NCI-H1436 (cell line): ENCODE results near the gene ECSCR.
A peak's percentile ranks its signal among the peaks of the same experiment; 100 is the strongest.
"Not testable (repeated sequence)": the region's sequence is repeated elsewhere in the genome, so short reads cannot be mapped to it uniquely, and the experiment has no call there.

Experiments
- DNase-seq: peaks from one replicate; lab custom pipeline; 2025; lab: John Stamatoyannopoulos, UW

The ECSCR gene

DNA sequence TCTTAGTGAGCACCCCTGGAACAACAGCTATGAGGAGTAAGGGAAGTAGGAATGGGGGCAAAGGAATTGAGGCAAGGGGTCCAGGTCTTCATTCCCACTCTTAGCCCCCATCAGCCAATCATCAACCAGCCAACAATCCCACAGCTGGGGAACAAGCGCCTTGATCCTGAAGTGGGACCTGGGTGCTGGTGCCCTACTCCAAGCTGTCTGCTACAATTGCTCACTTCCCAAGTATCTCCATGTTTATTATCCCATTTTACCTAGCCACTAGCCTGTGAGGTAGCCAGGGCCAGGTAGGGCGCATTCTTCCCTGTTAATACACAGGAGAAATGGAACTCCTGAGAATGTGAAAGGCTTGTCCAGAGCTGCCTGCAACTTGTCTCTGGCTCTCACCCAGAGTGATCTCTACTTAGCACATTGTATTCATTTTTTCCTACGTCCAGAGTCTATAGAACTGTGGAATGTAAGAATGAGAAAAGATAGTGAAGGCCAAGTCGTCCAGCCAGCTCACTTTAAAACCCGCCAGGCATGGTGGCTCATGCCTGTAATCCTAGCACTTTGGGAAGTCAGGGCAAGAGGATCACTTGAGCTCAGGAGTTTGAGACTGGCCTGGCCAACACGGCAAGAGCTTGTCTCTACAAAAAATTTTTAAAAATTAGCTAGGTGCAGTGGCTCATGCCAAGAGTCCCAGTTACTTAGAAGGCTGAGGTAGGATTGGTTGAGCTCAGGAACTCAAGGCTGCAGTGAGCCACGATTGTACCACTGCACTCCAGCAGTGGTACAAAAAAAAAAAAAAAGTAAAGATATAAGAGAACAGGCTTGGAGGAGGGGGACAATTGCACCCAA, 17.0 kb downstream of the ECSCR start:
- DNase-seq = no peak

DNA sequence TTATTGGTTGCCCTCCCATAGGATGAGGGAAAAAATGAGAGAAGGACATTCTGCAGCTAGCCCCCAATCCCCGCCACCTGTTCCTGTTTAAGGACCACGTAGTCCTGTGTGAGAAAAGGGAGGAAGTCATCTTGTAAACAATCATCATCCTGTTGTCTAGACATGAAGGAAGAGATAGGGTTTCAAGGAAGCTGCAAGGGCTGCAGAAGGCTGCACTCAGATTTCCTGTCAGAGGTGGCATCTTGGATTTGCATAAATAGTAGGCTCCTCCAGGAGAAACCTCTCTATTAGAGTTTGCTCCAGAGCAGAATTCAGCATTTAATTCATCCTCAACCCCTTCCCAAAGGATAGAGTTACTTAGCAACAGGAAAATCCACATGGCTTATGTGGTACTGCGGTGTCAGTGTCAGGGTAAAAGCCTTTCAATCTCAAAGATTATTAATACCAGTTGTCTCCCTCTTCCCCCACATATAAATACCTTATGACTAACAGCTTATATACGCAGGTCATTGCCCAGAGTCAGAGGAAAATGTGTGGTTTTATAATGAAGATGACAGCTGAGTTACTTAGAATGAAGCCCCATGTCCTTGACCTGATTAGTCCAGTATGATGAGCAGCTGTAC, 18.6 kb downstream of the ECSCR start:
- no peak for DNase-seq

DNA sequence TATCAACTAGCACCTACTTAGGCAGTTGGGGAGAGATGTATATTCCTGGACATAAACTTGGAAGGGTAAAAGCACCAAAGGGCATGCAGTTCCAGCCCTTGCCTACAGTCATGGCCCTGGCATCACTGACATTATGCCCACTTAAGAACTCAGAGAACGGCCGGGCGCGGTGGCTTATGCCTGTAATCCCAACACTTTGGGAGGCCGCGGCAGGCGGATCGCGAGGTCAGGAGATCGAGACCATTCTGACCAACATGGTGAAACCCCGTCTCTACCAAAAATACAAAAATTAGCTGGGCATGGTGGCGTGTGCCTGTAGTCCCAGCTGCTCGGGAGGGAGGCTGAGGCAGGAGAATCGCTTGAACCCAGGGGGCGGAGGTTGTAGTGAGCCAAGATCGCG, 22.1 kb downstream of the ECSCR start:
- not testable (repeated sequence) for DNase-seq

DNA sequence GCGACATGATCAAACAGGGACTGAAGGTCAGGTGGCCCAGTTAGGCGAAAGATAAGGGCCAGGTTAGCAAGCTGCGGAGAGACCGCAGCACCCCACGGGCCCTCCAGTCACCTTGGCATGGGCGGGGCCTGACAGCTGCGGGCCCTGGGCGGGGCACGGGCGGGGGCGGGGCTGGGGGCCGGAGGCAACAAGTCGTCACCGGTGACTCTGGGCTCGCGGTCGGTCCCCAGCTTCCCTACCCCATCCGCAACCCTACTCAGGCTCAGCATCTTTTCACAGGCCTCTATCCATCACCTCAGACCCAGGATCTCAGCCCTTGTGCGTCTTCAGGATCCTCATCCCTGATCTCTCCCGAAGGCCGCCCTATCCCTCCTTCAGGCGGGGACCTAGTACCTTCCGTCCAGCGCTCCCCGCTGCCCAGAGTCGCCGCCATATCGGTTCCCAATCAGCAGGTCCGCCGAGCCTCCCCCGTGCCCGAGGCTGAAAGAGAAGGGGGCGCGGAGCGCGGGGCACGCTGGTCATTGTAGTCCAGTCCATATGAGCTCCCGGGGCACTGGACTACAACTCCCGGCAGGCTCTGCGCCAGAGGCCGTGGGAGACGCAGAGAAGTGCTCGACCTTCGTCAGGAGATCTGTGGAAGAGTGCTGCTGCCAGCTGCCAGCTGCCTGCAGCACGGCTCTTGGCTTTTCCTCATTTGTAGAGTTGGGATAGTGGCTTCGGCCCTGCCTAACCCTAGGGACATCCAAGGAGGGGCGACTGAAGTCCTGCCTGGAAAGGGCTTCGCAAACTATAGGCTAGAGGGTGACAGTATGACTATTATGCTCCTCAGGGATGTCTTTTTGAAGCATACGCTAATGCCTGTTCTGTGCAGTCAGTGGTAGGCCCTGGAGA, 23.3 kb downstream of the ECSCR start, which contains the start of gene DNAJC18:
TSS of gene DNAJC18 (minus strand) at position 513 of the 891 bp plus-strand sequence. CDS start at position 433, 80 bp downstream.
- DNase-seq = peak; percentile 89

DNA sequence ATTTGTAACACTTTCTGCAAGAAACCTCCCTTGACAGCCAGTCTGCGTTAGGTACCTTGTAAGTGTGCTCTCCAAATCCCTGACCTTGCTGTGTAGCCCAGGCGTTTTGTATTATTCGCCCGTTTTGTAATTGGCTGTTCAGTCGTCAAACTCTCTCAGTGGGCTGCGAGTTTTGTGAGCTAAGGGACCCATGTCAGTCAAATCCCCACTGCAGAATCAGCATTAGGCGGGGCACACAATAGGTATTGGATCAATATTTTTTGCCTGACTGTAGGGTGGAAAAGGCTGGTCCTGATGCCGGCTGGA, 23.9 kb downstream of the ECSCR start:
- DNase-seq = no peak

DNA sequence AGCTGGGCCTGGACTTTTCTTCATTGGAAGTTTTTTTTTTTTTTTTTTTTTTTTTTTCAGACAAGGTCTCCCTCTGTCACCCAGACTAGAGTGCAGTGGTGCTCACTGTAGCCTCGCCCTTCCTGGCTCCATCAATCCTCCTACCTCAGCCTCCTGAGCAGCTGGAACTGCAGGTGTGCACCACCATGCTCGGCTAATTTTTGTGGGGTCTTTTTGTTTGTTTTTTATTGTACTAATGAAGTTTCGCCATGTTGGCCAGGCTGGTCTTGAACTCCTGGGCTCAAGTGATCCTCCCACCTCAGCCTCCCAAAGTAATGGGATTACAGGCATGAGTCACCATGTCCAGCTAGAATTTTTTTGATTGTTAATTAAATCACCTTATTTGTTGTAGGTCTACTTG, 26.9 kb downstream of the ECSCR start:
- no peak for DNase-seq

DNA sequence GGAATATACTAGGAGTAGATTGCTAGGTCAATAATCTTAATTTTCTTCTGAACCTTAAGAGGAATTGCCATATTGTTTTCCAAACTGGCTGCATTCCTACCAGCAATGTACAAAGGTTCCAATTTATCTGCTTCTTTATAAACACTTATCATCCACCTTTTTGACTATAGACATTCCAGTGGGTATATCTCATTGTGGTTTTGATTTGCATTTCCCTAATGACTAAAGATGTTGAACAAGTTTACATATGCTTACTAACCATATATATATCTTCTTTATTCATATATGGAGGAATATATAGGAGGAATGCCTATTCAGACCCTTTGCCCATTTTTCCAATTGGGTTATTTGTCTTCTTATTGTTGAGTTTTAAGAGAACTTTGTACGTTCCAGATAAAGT, 30.8 kb downstream of the ECSCR start:
- DNase-seq = no peak

DNA sequence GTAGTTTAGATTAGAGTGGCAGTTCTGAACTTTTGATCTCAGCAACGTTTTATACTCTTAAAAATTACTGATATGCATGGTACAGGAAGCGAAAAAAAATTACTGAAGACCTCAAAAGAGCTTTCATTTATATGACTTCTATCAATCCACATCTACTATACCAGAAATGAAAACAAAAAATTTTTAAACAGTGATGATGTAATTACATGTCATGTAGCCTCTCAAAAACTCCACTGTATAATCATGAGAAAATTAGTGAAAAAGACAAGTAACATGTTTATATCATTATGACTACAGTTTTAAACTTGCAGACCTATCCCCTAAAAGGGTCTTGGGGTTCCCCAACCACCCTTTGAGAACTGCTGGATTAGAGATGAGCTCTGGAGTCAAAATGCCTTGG, 32.5 kb downstream of the ECSCR start:
- DNase-seq = no peak

DNA sequence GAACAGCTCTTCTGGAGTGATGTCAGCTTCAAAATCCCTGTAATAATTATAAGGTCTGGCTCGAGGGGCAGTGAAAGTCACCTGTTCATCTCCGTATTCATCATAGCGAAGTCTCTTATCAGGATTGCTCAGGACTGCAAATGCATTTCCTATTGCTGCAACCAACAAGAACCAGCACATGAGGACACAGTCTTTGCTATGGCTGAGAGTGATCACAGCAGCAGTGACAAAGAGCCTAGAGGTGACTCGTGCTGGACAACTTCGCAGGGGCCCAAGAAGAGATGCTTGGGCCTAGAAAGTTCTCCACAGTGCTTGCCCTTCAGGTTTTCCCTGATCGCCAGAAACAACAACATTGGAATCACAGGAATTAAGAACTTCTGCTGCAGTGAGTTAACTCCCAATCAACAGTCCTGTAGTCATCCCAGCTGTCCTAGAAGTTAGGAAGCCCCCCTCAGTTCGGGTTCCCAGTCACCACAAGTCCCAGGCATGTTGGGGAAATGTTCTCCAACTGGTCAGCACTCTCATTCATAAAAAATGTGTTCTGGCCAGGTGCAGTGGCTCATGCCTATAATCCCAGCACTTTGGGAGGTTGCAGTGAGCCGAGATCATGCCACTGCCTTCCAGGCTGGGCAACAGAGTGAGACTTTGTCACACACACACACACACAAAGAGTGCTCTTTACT, 36.2 kb downstream of the ECSCR start:
- no peak for DNase-seq

DNA sequence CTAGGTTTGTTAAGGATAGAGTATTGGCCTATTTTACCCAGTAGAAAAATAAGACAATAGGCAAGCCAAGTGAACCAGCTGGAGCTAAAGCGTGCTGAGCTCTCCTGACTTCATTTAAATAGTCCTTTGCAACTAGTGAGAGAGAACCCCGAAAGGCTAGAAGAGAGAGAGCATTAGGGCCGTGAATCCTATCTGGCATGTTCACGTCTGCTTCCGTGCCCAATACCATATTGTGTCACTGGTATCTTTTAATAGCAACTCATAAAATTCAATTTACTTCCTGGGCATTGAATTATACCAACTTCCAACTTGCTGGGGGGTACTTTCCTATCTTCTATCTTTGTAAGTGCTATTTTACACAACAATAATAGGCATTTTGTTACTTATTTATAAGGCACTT, 37.0 kb downstream of the ECSCR start:
- DNase-seq = no peak

DNA sequence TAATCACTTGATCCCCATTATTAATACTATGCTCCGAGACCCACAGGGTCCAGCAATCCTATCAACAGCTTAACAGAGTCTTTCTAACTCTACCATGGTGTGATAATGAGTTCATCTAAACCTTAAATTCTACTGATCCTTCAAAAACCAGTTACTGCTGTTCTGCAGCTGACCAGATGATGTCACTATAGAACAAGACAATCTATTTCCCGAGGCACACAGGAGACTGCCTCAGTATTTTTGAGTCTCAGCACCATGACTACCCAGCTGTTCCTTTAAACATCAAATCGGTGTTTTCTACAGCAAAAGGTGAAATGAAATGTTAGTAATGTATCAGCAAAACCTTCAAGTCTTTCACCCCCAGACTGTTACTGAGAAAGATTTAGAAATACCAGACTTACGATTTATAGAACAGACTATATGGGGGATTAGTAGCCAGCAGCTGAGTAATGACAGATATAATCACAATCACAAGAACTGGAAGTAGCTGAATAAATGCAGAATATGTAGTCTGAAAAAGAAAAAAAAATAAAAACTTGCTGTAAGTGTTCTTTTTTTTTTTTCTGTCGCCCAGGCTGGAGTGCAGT, 40.1 kb downstream of the ECSCR start:
- peak; percentile 32 for DNase-seq

DNA sequence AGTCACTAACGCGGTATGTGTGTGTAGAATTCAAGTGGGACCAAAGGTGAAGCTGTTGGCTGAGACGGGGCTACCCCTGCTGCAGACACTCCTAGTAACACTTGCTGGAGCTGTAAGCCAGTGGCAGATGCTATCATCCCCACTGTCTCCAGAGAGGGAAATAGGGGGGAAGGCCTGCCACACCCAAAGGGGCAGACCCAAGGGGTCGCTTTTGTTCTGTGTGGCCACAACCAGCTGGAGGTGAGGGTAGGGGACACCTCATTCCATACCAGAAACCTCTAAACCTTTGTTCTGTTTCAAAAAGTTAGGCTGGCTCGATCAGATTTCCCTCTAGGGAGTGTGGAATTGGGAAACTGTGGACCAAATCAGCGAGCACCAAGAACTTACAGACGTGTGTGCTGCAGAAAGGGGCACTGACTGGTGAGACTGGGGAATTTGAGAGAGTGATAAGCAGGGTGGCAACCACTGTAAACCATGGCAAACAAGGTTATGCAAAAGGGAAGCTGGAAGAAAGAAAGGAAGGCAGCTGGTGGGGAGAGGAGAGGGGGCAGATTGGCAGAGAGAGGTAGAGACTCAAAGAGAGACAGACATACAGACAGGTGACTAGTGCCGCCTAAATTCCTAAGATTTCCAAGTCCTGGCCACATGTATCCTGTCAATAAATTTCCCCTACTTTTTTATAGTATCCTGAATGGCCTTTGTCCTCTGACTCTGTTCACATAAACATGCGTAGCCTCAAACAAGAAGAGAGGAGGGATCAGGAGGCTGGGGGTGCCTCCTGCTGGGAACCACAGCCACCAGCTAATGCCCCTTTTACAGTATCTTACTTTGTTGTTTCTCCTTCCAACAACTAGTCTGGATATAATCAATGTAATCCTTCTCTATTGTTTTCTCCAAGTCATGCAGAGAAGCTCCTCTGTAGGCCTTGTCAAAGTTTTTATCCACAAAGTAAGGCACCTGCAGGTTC, 43.0 kb downstream of the ECSCR start:
- no peak for DNase-seq

DNA sequence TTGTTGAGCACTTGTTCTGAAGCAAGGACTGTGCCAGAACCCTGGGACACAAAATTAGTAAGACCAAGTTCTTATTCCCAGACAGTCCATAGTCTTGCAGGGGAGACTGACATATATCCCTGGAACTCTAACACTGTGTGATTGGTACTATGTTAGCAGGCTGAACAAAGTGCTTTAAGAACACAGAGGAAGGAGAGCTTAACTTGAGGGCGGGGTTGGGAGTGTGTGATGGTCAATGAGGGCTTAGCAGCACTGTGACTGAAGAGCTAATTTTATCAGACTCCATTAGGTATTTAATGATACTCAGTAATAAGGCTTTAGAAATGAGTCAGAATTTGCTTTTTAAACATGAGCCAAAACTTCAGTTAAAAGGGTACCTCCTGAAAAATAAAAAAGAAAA, 43.8 kb downstream of the ECSCR start:
- DNase-seq = no peak

DNA sequence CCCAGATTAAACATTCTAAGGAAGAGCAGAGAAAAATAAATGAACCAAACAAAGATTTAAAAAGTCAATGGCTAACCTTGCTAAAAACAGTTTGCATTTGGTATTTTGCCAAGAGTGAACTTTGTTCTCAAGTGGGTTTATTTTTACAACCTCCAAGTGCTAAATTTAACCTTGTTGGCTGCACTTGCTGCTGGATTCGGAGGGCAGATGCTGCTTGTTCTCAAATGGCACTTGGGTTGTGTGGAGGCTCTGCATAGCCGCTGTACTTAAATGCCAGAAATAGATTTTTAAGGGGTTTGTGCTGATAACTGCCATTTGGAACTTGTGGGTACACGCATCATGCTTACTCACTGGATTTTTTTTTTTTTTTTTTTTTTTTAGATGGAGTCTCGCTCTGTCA, 45.3 kb downstream of the ECSCR start:
- DNase-seq = no peak

DNA sequence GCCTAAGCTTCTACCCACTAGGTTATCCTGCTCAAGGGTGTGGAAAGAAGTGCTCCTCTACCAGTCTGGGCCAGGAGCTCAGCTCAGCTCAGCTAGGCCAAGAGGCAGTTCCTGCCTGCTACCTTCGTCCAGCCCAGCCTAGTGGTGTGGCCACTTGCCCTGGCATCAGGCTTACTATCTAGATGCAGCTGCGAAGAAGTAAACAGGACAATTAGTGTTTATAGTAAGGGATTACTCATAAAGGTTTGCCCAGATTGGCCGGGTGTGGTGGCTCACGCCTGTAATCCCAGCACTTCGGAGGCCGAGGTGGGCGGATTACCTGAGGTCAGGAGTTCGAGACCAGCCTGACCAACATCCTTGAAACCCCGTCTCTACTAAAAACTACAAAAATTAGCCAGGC, 45.9 kb downstream of the ECSCR start:
- DNase-seq = no peak

DNA sequence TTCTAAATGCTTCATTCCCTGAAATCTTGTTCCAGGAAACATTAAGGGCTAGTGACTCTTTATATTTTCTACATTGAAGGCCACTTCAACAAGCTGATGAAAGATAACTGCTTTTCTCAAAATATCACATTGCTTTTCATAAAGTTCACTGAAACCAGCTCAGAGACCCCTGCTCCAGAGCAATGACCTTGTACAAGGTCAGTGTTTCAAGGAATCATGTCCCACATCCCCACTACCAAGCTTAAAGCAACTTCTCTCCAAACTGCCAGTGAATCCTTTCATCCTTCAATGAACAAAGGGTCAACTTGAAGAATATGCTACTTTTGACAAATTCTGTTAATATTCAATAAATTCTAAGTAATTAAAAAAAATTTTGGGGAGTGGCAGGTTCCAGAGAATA, 46.7 kb downstream of the ECSCR start:
- no peak for DNase-seq

DNA sequence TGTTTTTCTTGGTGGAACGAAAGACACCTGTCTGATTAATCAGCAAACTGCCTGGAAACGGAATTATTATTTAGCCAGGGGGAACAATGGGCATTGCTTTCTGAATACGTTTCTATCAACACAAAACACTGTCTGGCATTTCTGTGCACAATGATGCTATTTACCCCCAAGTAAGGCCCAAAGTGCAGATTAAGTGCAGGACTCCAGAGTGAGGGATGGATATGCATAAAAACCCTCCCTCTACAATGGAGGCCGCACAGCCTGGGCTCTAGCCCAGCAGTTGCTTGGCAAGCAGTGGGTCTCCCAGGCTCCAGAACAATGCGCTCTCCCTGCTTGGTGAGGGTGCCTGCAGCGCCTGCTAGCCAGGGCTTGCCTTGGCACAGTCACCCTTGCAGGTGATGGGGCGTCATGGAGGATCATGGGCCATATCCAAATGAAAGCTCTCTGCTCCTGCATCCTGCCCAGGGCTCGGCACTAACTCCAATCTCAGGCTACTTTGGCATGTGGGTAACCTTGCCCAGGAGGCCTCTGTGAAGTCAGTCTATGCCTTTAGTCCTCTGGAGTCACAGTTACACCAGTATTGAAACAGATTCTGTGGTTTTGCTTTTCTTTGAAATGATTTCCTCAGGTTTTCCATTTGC, 47.2 kb downstream of the ECSCR start:
- DNase-seq = no peak

DNA sequence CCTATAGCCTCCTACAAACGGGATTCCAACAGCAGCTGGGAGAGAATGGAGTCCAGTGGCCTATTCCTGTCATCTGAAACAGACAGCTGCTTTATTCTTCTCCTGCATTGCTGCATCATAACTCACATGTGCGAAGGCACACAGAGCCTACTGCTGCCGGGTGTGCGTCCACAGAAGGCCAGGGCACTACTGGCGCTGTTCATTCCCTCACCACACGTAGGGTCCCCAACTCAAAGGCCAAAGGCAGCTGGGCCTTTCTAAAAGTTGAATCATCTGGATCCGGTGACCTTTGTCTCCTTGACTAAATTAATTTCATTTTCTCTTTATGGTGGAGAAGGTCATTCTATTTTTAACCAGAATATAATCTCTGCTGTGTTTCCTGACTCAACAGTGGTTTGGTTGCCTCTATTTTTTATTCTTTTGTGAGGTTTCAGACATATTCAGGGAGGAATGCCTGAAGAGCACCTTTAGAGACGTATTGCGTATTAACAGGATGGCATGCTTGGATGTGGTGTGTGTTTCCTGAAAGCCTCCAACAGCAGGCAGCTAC, 47.9 kb downstream of the ECSCR start:
- DNase-seq = no peak

DNA sequence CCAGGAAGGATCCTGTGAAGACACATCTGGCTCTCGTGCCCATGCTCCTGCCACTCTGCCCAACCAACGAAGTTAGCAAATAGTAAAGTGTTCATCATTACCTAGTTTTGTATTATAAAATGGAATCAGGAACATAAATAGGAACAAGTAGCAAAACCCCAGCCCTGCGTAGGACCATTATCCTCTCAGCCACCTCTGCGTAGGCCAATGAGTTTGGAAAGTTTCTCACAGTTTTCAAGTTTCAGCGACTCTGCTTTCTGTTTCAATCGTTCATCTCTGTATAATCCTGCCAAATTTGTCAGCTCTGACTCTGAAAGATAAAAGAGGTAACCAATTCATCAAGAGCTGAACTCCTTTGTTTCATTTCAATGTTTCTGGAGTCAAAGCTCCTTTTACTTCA, 48.6 kb downstream of the ECSCR start:
- no peak for DNase-seq

DNA sequence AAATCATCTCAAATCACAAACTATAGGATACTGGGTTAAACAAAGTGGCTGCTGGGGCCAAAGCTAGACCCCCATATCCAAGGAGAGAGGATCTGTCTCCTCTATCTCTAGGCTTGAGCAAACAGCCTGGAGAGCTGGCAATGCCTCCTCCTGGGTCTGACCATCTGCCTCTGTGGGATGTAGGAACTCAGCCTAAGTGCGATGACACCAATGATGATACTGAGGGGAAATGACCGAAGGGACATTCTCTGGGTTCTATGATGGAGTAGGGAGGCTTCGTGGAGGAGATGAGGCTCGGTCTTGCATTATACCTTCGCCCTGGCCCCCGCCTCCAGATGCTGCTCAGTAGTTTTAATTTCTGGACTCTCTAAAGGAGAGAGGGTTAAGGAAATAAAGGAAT, 49.4 kb downstream of the ECSCR start:
- no peak for DNase-seq
